Stomach (tissue), 9 donors: ENCODE data around the gene CD300E. TPM values are rescaled to one million over a fixed set of nuclear protein-coding genes. Genes with fewer than 3 reads are reported as not detected.

ENCODE experiments used
- DNase-seq, 2 donors: peaks; one replicate each; pipeline versions ENCODE4 v3.0.0 to v3.0.0-alpha.2; 2013 to 2019
- H3K27ac ChIP-seq, 5 donors: fragments of 200-600 bp in 4 of 5; sonication (generic) in 4 of 5; one replicate each; pipeline ENCODE4 v1.5.1; 2013 to 2019; ENCODE audit warnings: mild to moderate bottlenecking in 1 of 5, moderate library complexity in 1 of 5
- H3K27me3 ChIP-seq, 3 donors: fragments of 200-600 bp; sonication (generic); one replicate each; pipeline ENCODE4 v1.5.1; 2017 to 2019; ENCODE audit warnings: mixed run types in 1 of 3
- H3K36me3 ChIP-seq, 4 donors: fragments of 200-600 bp; sonication (generic); 1 replicate in 3 of 4; 2 replicates in 1 of 4; pipeline ENCODE4 v1.5.1; 2016 to 2019
- H3K4me1 ChIP-seq, 4 donors: fragments of 200-600 bp; sonication (generic); one replicate each; pipeline ENCODE4 v1.5.1; 2016 to 2019
- H3K4me3 ChIP-seq, 4 donors: fragments of 200-600 bp; sonication (generic) in 3 of 4; one replicate each; pipeline ENCODE4 v1.5.1; 2016 to 2019; ENCODE audit warnings: mild to moderate bottlenecking in 1 of 4
- H3K9me3 ChIP-seq, 4 donors: fragments of 200-600 bp; sonication (generic); one replicate each; pipeline ENCODE4 v1.5.1; 2016 to 2019
- EP300 ChIP-seq: sonication (generic); formaldehyde crosslinking; IDR thresholded peaks from one replicate; pipeline ENCODE4 v1.6.1; 2017; ENCODE audit warnings: antibody characterized with exemption
- POLR2A ChIP-seq, 4 donors: fragments of 450-650 bp; IDR thresholded peaks; one replicate each; pipeline ENCODE4 v1.6.1; 2016; ENCODE audit warnings: antibody characterized with exemption in 4 of 4, control low read depth in 2 of 4, mild to moderate bottlenecking in 1 of 4, moderate library complexity in 1 of 4
- POLR2AphosphoS5 ChIP-seq, 3 donors: sonication (generic); formaldehyde crosslinking; IDR thresholded peaks; one replicate each; pipeline ENCODE4 v1.6.1; 2016; ENCODE audit warnings: antibody characterized with exemption in 3 of 3
- WGBS, 5 donors: extraction: QIAGEN DNeasy Blood & Tissue Kit in 3 of 5; methylation state at CpG; one replicate each; pipeline versions ENCODE4 v1.1.5 to v1.1.7; 2013 to 2018; 5-methylcytosine and 5-hydroxymethylcytosine counted together
- intact Hi-C: fragments of 100-400 bp; cut with DNase I; formaldehyde crosslinking; loops from one replicate; pipeline ENCODE4 v1.15.1; 2023; ENCODE audit warnings: low total_unique reads
- polyA plus RNA-seq, 3 donors: library from polyadenylated mRNA; stranded (reverse); fragments of 200-250 nt; gene quantifications; one replicate each; pipeline ENCODE4 v1.2.3, GENCODE V29; 2013
- total RNA-seq, 5 donors: library from RNA; depleted of rRNA; stranded (reverse); fragments of >200 nt; gene quantifications; one replicate each; pipeline versions ENCODE4 v1.1.0 to v1.2.3, GENCODE V29; 2014 to 2016
- TF ChIP-seq, protein P1 (sequence below), 7 experiments: fragments of 450-650 bp in 4 of 7; fragments of 200-600 bp in 3 of 7; sonication (generic) in 3 of 7; IDR thresholded peaks; one replicate each; pipeline ENCODE4 v1.5.1; 2016 to 2019; ENCODE audit warnings: antibody characterized with exemption in 7 of 7, control low read depth in 2 of 7, mild to moderate bottlenecking in 1 of 7
- donor health status: healthy with polysubstance abuse.
- donor health status: Bipolar disorder and iron deficiency.
- donor health status: healthy.

Gene CD300E
- total and polyA plus RNA-seq, 8 donors = 0.15 to 7.6 (median 0.37) TPM; not detected in 3

GRCh38 chr17:74603746-74604145 is 19.8 kb downstream of the CD300E start:
- Histone ChIP-seq H3K4me1 (peaks cover 0 to 14% (median 2%) of the 10 kb centered on the region in 4 donors), H3K27me3 (peaks cover 0 to 42% (median 5%) of the 10 kb centered on the region in 3 donors), H3K4me3 (no peak overlapping the region), H3K27ac (no peak overlapping the region), H3K36me3 (no peaks in the 10 kb centered on the region), H3K9me3 (no peaks in the 10 kb centered on the region)
- WGBS, 5 donors = 54 to 74% (median 61%) methylated on average over 5 of the region's 5 CpGs
- no peak for DNase-seq
- intact Hi-C loops = no loop called here
- TF ChIP-seq EP300 = no peak
- TF ChIP-seq POLR2AphosphoS5 (IDR thresholded peaks at IDR 0.05) = no peak
- TF ChIP-seq, protein P1, sequence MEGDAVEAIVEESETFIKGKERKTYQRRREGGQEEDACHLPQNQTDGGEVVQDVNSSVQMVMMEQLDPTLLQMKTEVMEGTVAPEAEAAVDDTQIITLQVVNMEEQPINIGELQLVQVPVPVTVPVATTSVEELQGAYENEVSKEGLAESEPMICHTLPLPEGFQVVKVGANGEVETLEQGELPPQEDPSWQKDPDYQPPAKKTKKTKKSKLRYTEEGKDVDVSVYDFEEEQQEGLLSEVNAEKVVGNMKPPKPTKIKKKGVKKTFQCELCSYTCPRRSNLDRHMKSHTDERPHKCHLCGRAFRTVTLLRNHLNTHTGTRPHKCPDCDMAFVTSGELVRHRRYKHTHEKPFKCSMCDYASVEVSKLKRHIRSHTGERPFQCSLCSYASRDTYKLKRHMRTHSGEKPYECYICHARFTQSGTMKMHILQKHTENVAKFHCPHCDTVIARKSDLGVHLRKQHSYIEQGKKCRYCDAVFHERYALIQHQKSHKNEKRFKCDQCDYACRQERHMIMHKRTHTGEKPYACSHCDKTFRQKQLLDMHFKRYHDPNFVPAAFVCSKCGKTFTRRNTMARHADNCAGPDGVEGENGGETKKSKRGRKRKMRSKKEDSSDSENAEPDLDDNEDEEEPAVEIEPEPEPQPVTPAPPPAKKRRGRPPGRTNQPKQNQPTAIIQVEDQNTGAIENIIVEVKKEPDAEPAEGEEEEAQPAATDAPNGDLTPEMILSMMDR (IDR thresholded peaks at IDR 0.05) = no peak
- TF ChIP-seq POLR2A (IDR thresholded peaks at IDR 0.05) = no peak

DNA sequence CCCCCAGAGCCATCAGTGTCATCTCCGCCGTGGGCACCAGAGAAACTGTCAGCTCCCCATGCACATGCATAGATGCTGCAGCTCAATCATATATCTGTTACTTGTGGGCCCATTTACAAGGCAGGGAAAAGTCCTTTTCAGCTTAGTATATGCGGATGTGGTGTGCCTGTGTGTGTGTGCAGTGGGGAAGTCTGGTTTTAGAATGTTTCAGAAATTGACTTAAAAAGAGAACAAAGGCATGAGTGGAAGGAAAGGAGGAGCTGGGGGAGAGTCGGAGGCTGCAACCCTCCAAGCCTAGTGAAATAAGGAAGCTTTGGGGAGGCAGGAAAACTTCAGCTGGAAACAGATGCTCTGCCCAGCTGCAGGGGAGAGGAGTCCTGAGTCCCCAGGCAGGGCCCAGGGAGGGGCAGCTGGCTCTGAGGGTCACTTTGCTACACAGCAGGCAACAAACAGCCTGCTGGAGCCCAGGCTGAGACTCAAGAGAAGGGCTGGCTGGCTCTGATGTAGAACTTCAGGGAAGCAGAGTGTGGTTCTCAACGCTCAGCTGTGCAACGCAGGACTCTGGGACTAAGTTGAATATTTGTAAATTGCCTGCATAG is 20.4 kb downstream of the CD300E start:
- H3K27me3 ChIP-seq = peaks cover 0 to 49% (median 11%) of the 10 kb centered on the region in 3 donors
- no peak for DNase-seq
- H3K9me3 ChIP-seq = no peaks in the 10 kb centered on the region
- WGBS, 5 donors = 50 to 66% (median 59%) methylated on average over 6 of the region's 6 CpGs
- H3K27ac ChIP-seq = no peak overlapping the region
- peaks cover 0 to 18% (median 2%) of the 10 kb centered on the region in 4 donors for H3K4me1 ChIP-seq
- intact Hi-C loops = no loop called here
- no peaks in the 10 kb centered on the region for H3K36me3 ChIP-seq
- no peak overlapping the region for H3K4me3 ChIP-seq
- TF ChIP-seq POLR2AphosphoS5 (IDR thresholded peaks at IDR 0.05) = no peak
- no peak for TF ChIP-seq EP300
- no peak for TF ChIP-seq POLR2A (IDR thresholded peaks at IDR 0.05)
- TF ChIP-seq, protein P1 (IDR thresholded peaks at IDR 0.05) = no peak

GRCh38 chr17:74601944-74602572 is 21.5 kb downstream of the CD300E start:
- Histone ChIP-seq H3K36me3 (no peaks in the 10 kb centered on the region), H3K27ac (no peak overlapping the region), H3K9me3 (no peaks in the 10 kb centered on the region), H3K4me1 (peaks cover 0 to 18% (median 2%) of the 10 kb centered on the region in 4 donors), H3K27me3 (peaks cover 0 to 51% (median 12%) of the 10 kb centered on the region in 3 donors), H3K4me3 (no peak overlapping the region)
- intact Hi-C loops = no loop called here
- 44 to 55% (median 49%) methylated on average over 10 to 12 of the region's 12 CpGs for WGBS, 5 donors
- DNase-seq = peak in 1 of 2 donors; percentile 54
- TF ChIP-seq, protein P1 (IDR thresholded peaks at IDR 0.05) = peak in 4 of 7 experiments; percentile 16 to 42 (median 42)
- no peak for TF ChIP-seq POLR2A (IDR thresholded peaks at IDR 0.05)
- TF ChIP-seq EP300 = no peak
- TF ChIP-seq POLR2AphosphoS5 (IDR thresholded peaks at IDR 0.05) = no peak

DNA sequence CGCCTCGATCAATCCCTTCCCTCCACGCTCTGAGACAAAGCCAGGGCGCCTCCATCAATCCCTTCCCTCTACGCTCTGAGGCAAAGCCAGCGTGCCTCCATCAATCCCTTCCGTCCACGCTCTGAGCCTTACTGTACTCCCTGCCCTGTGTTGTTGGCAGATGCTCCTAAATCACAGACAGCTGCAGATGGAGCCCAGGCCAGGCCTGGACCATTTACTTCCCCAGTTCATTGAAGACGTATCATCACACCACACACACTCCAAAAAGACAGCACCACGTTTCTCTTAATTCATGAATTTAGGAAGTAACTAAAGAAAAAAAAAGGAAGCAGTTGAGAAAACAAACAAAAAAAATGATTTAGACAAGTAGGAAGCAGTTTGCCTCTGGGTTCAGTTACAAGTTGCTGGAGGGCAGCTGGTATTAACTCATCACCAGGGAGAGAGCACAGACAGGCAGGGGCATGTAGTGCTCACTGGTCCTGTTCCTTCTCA is 24.0 kb downstream of the CD300E start:
- DNase-seq = peak in 1 of 2 donors; percentile 38
- H3K27ac ChIP-seq = no peak overlapping the region
- no peaks in the 10 kb centered on the region for H3K9me3 ChIP-seq
- peaks cover 0 to 5% (median 0%) of the 10 kb centered on the region in 4 donors for H3K4me1 ChIP-seq
- intact Hi-C loops = no loop called here
- TF ChIP-seq POLR2A (IDR thresholded peaks at IDR 0.05) (no peak), POLR2AphosphoS5 (IDR thresholded peaks at IDR 0.05) (no peak), EP300 (no peak)
- TF ChIP-seq, protein P1 (IDR thresholded peaks at IDR 0.05) = no peak
- no peaks in the 10 kb centered on the region for H3K36me3 ChIP-seq
- no peak overlapping the region for H3K4me3 ChIP-seq
- WGBS, 5 donors = 35 to 58% (median 53%) methylated on average over 10 of the region's 10 CpGs
- H3K27me3 ChIP-seq = peaks cover 0 to 57% (median 12%) of the 10 kb centered on the region in 3 donors
